GM21423 (cell line): ENCODE results near the gene RASA3.
"Not testable (repeated sequence)": the region's sequence is repeated elsewhere in the genome, so short reads cannot be mapped to it uniquely, and the experiment has no call there.

ENCODE experiments used
- ATAC-seq: cut with Tn5 transposase; IDR thresholded peaks from one replicate; pipeline ENCODE4 v1.9.1; 2021; ENCODE audit warnings: mild to moderate bottlenecking, moderate library complexity; ENCODE audit not compliant: unreplicated experiment

Gene RASA3

GRCh38 chr13:114132419-114133121, at the start of gene RASA3:
Gene RASA3 (minus strand): TSS chr13:114132623. CDS start chr13:114132489, 134 bp downstream.
- ATAC-seq = peak; percentile 56

- ATAC-seq = no peak
Observed at GRCh38 chr13:114179087-114179658, 46.8 kb upstream of the RASA3 start, which contains the start of gene CFAP97D2. Gene CFAP97D2 (plus strand): TSS chr13:114179257. CDS start chr13:114179331, 74 bp downstream.

GRCh38 chr13:114177245-114178010, 45.0 kb upstream of the RASA3 start:
- ATAC-seq = no peak

- ATAC-seq = not testable (repeated sequence)
Observed at GRCh38 chr13:114176359-114176902, 44.0 kb upstream of the RASA3 start.

GRCh38 chr13:114174529-114174961, 42.1 kb upstream of the RASA3 start:
- ATAC-seq = no peak

GRCh38 chr13:114173745-114174144, 41.3 kb upstream of the RASA3 start:
- no peak for ATAC-seq

GRCh38 chr13:114173272-114173671, 40.8 kb upstream of the RASA3 start:
- ATAC-seq = no peak

- no peak for ATAC-seq
Observed at GRCh38 chr13:114167885-114168284, 35.5 kb upstream of the RASA3 start.

GRCh38 chr13:114167426-114167825, 35.0 kb upstream of the RASA3 start:
- no peak for ATAC-seq

GRCh38 chr13:114166381-114167131, 34.1 kb upstream of the RASA3 start:
- no peak for ATAC-seq

GRCh38 chr13:114164681-114165429, 32.4 kb upstream of the RASA3 start:
- ATAC-seq = no peak

- no peak for ATAC-seq
Observed at GRCh38 chr13:114164053-114164452, 31.6 kb upstream of the RASA3 start.

GRCh38 chr13:114162533-114162922, 30.1 kb upstream of the RASA3 start:
- ATAC-seq = no peak

GRCh38 chr13:114161644-114162532, 29.5 kb upstream of the RASA3 start:
- ATAC-seq = no peak

GRCh38 chr13:114161028-114161556, 28.7 kb upstream of the RASA3 start:
- no peak for ATAC-seq

- ATAC-seq = not testable (repeated sequence)
Observed at GRCh38 chr13:114158869-114159666, 26.6 kb upstream of the RASA3 start.

GRCh38 chr13:114157869-114158495, 25.6 kb upstream of the RASA3 start:
- ATAC-seq = no peak
